ENCODE results near the gene KHDC1. TPM values are rescaled to one million over a fixed set of nuclear protein-coding genes. Genes with fewer than 3 reads are reported as not detected.

KHDC1 gene
- polyA plus RNA-seq, 1 donor from 2014 or later = 1.5 TPM

GRCh38 chr6:73203098-73203497 lies 59.9 kb downstream of the KHDC1 start:
- no peaks in the 10 kb centered on the region for H3K27me3 ChIP-seq (ENCODE audit: insufficient read depth, low read depth, low read length)
- no peak overlapping the region for H3K9ac ChIP-seq (ENCODE audit: low read length)
- H3F3A ChIP-seq (ENCODE audit: insufficient read depth, low read length, poor library complexity, severe bottlenecking) = no peaks in the 10 kb centered on the region
- H3K9me2 ChIP-seq (ENCODE audit: insufficient read depth, low read length) = no peaks in the 10 kb centered on the region
- H2AFZ ChIP-seq (ENCODE audit: low read depth, low read length) = no peak overlapping the region
- no peaks in the 10 kb centered on the region for H3K79me2 ChIP-seq (replicated peaks; ENCODE audit: insufficient read depth, low read length)
- H3K9me3 ChIP-seq (ENCODE audit: low read length) = no peaks in the 10 kb centered on the region
- H4K20me1 ChIP-seq (ENCODE audit: insufficient read depth) = no peaks in the 10 kb centered on the region
- no peak overlapping the region for H3K4me3 ChIP-seq (ENCODE audit: low read length)
- no peaks in the 10 kb centered on the region for H3K36me3 ChIP-seq (ENCODE audit: insufficient read depth, low read length)
- TF ChIP-seq EP300 (conservative IDR thresholded peaks at IDR 0.05; ENCODE audit: poor library complexity, severe bottlenecking) (no peak), SMC3 (conservative IDR thresholded peaks at IDR 0.05; ENCODE audit: poor library complexity) (no peak), MXI1 (conservative IDR thresholded peaks at IDR 0.05; ENCODE audit: poor library complexity, severe bottlenecking) (no peak)
- H3K27ac ChIP-seq (ENCODE audit: low read length) = no peak overlapping the region
- H3K4me2 ChIP-seq (ENCODE audit: low read length) = no peak overlapping the region

GRCh38 chr6:73200735-73201134 lies 62.3 kb downstream of the KHDC1 start:
- no peak overlapping the region for H3K9ac ChIP-seq (ENCODE audit: low read length)
- no peak overlapping the region for H3K4me2 ChIP-seq (ENCODE audit: low read length)
- TF ChIP-seq RAD21 (conservative IDR thresholded peaks at IDR 0.05) (no peak), EZH2 (IDR thresholded peaks at IDR 0.05; ENCODE audit: borderline replicate concordance, insufficient read depth, low read length, poor library complexity, severe bottlenecking) (no peak), REST (IDR thresholded peaks at IDR 0.05; ENCODE audit: borderline replicate concordance) (no peak), CTCF (IDR thresholded peaks at IDR 0.05; ENCODE audit: poor library complexity, severe bottlenecking) (no peak), MXI1 (conservative IDR thresholded peaks at IDR 0.05; ENCODE audit: poor library complexity, severe bottlenecking) (no peak), SMC3 (conservative IDR thresholded peaks at IDR 0.05; ENCODE audit: poor library complexity) (no peak), POLR2AphosphoS5 (IDR thresholded peaks at IDR 0.05) (no peak)
- H3K79me2 ChIP-seq (replicated peaks; ENCODE audit: insufficient read depth, low read length) = no peaks in the 10 kb centered on the region
- H4K20me1 ChIP-seq (ENCODE audit: insufficient read depth) = no peaks in the 10 kb centered on the region
- no peak overlapping the region for H3K4me3 ChIP-seq (ENCODE audit: low read length)
- no peaks in the 10 kb centered on the region for H3F3A ChIP-seq (ENCODE audit: insufficient read depth, low read length, poor library complexity, severe bottlenecking)
- H3K27ac ChIP-seq (ENCODE audit: low read length) = no peak overlapping the region
- H3K36me3 ChIP-seq (ENCODE audit: insufficient read depth, low read length) = no peaks in the 10 kb centered on the region
- no peaks in the 10 kb centered on the region for H3K9me3 ChIP-seq (ENCODE audit: low read length)
- no peaks in the 10 kb centered on the region for H3K9me2 ChIP-seq (ENCODE audit: insufficient read depth, low read length)
- no peaks in the 10 kb centered on the region for H3K27me3 ChIP-seq (ENCODE audit: insufficient read depth, low read depth, low read length)
- H2AFZ ChIP-seq (ENCODE audit: low read depth, low read length) = no peak overlapping the region

DNA sequence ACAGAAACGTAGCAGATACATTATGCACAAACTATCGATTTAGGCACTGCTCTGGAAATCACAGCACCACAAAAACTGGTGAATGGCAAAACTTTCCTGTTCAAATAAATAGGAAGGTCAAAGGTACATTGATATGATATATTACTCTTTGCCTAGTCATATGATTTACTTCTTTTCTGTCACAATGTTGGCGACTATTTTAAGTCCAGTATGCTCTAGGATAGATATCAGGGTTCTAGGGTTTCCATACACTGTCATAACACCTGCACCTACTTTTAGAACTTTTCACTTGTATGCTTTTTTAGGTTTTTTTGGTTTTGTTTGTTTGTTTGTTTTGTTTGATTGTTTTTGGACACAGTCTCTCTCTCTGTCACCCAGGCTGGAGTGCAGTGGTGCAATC lies 62.7 kb downstream of the KHDC1 start:
- no peak overlapping the region for H3K27ac ChIP-seq (ENCODE audit: low read length)
- no peak overlapping the region for H3K4me2 ChIP-seq (ENCODE audit: low read length)
- H3K9me3 ChIP-seq (ENCODE audit: low read length) = no peaks in the 10 kb centered on the region
- H3K4me3 ChIP-seq (ENCODE audit: low read length) = no peak overlapping the region
- H3F3A ChIP-seq (ENCODE audit: insufficient read depth, low read length, poor library complexity, severe bottlenecking) = no peaks in the 10 kb centered on the region
- no peaks in the 10 kb centered on the region for H3K36me3 ChIP-seq (ENCODE audit: insufficient read depth, low read length)
- no peaks in the 10 kb centered on the region for H3K27me3 ChIP-seq (ENCODE audit: insufficient read depth, low read depth, low read length)
- H3K9me2 ChIP-seq (ENCODE audit: insufficient read depth, low read length) = no peaks in the 10 kb centered on the region
- no peak overlapping the region for H3K9ac ChIP-seq (ENCODE audit: low read length)
- H4K20me1 ChIP-seq (ENCODE audit: insufficient read depth) = no peaks in the 10 kb centered on the region
- TF ChIP-seq EP300 (conservative IDR thresholded peaks at IDR 0.05; ENCODE audit: poor library complexity, severe bottlenecking) = no peak
- TF ChIP-seq CTCF (IDR thresholded peaks at IDR 0.05; ENCODE audit: poor library complexity, severe bottlenecking) = no peak
- no peak for TF ChIP-seq POLR2AphosphoS5 (IDR thresholded peaks at IDR 0.05)
- TF ChIP-seq MXI1 (conservative IDR thresholded peaks at IDR 0.05; ENCODE audit: poor library complexity, severe bottlenecking) = no peak
- TF ChIP-seq TAF1 (IDR thresholded peaks at IDR 0.05; ENCODE audit: low read depth) = no peak
- H2AFZ ChIP-seq (ENCODE audit: low read depth, low read length) = no peak overlapping the region
- no peaks in the 10 kb centered on the region for H3K79me2 ChIP-seq (replicated peaks; ENCODE audit: insufficient read depth, low read length)

All from neural cell (in vitro differentiated cells).